GM12874 (cell line): Measurements from ENCODE around the gene DOK5.

ENCODE experiments used
- CTCF ChIP-seq: IDR thresholded peaks from 2 replicates; pipeline ENCODE4 v1.5.1; 2011; ENCODE audit warnings: low read depth, mild to moderate bottlenecking, control low read depth, low read length, moderate library complexity; ENCODE audit not compliant: insufficient read depth

The DOK5 gene

GRCh38 chr20:54619682-54620081 lies 144.3 kb downstream of the DOK5 start:
- TF ChIP-seq CTCF: no peak

GRCh38 chr20:54620611-54621010 lies 145.2 kb downstream of the DOK5 start:
- TF ChIP-seq CTCF: no peak

GRCh38 chr20:54622333-54623295 lies 147.2 kb downstream of the DOK5 start:
- TF ChIP-seq CTCF: no peak

GRCh38 chr20:54623991-54624569 lies 148.7 kb downstream of the DOK5 start:
- TF ChIP-seq CTCF: no peak

- no peak for TF ChIP-seq CTCF
Observed at GRCh38 chr20:54624706-54625390, 149.5 kb downstream of the DOK5 start.

GRCh38 chr20:54625497-54625896 lies 150.1 kb downstream of the DOK5 start:
- no peak for TF ChIP-seq CTCF

- no peak for TF ChIP-seq CTCF
Observed at GRCh38 chr20:54626126-54626525, 150.7 kb downstream of the DOK5 start.
